ENCODE results near the gene SCYGR8. TPM values are rescaled to one million over a fixed set of nuclear protein-coding genes. Genes with fewer than 3 reads are reported as not detected.

Gene SCYGR8
- polyA plus RNA-seq, 3 donors, result not detected

- DNase-seq (ENCODE audit: extremely low read depth in 1 of 11, low read depth in 9 of 11, low spot score in 4 of 11), result no peak
These were observed 47.5 kb downstream of the SCYGR8 start for GRCh38 chr2:227793148-227793712.

Other genes starting within 250 kb of the SCYGR8 start
- not detected for gene SCYGR2, start 147.0 kb upstream of the SCYGR8 start, polyA plus RNA-seq (ENCODE audit: insufficient read length in 3 of 3)
- not detected for gene SCYGR3, start 131.1 kb upstream of the SCYGR8 start, polyA plus RNA-seq (ENCODE audit: insufficient read length in 3 of 3)
- gene SCYGR4, start 128.4 kb upstream of the SCYGR8 start, polyA plus RNA-seq (ENCODE audit: insufficient read length in 3 of 3), result not detected
- gene SCYGR5, start 79.1 kb upstream of the SCYGR8 start, polyA plus RNA-seq (ENCODE audit: insufficient read length in 3 of 3), result not detected
- gene SLC19A3, start 27.9 kb upstream of the SCYGR8 start, polyA plus RNA-seq (ENCODE audit: insufficient read length in 3 of 3), result 10 to 100 TPM in 2 of 3 donors, 1 to 10 TPM in 1; 6.7 to 15.8 (median 10.1) TPM
- not detected for gene SCYGR6, start 21.1 kb upstream of the SCYGR8 start, polyA plus RNA-seq (ENCODE audit: insufficient read length in 3 of 3)
- gene SCYGR7, start 17.6 kb upstream of the SCYGR8 start, polyA plus RNA-seq (ENCODE audit: insufficient read length in 3 of 3), result not detected
- under 1 TPM in 2 of 3 donors, not detected in 1; 0.39 to 0.74 TPM for gene CCL20, start 67.9 kb downstream of the SCYGR8 start, polyA plus RNA-seq (ENCODE audit: insufficient read length in 3 of 3)
- gene DAW1, start 125.7 kb downstream of the SCYGR8 start, polyA plus RNA-seq (ENCODE audit: insufficient read length in 3 of 3), result under 1 TPM; 0.45 to 0.72 (median 0.65) TPM